Measurements from ENCODE around the gene KATNAL2. TPM values are rescaled to one million over a fixed set of nuclear protein-coding genes. Genes with fewer than 3 reads are reported as not detected.

KATNAL2 gene
- total RNA-seq, 1 experiment from 2014 or later: 9.0 TPM

- CTCF ChIA-PET: interaction anchor here (0.6 kb wide), 1 partner anchor 106 kb away, joined by 3 read pairs; no protein-coding TSS in a partner anchor
- Histone ChIP-seq H3K27me3 (ENCODE audit: insufficient read depth, low read depth) (no peaks in the 10 kb centered on the region), H3K36me3 (ENCODE audit: low read depth) (no peaks in the 10 kb centered on the region), H4K20me1 (ENCODE audit: insufficient read depth) (no peaks in the 10 kb centered on the region), H3K9me3 (ENCODE audit: insufficient read depth, low read depth) (no peaks in the 10 kb centered on the region), H3K27ac (no peak overlapping the region), H3K4me2 (no peak overlapping the region), H3F3A (ENCODE audit: insufficient read depth, low read depth) (no peaks in the 10 kb centered on the region), H3K79me2 (ENCODE audit: low read depth) (peaks cover 17% of the 10 kb centered on the region), H3K4me1 (replicated peaks; ENCODE audit: insufficient read depth) (peaks cover 13% of the 10 kb centered on the region), H2AFZ (no peak overlapping the region), H3K9me2 (ENCODE audit: insufficient read depth) (no peaks in the 10 kb centered on the region), H3K4me3 (no peak overlapping the region)
- no TSS peak for BruUV-seq (replicated peaks)
- no peak for DNase-seq
- no peak for TF ChIP-seq CTCF (conservative IDR thresholded peaks at IDR 0.05)
- no peak for TF ChIP-seq EZH2 (IDR thresholded peaks at IDR 0.05; ENCODE audit: low read depth)
- intact Hi-C loops (cut with micrococcal nuclease; ENCODE audit: unreplicated experiment): no loop called here
- POLR2A ChIA-PET (ENCODE audit: unreplicated experiment): no interaction called here
These were observed 2.7 kb downstream of the KATNAL2 start for GRCh38 chr18:46920067-46920466.

GRCh38 chr18:46920653-46921052 is 3.3 kb downstream of the KATNAL2 start:
- H3K4me2 ChIP-seq: no peak overlapping the region
- peaks cover 11% of the 10 kb centered on the region for H3K79me2 ChIP-seq (ENCODE audit: low read depth)

GRCh38 chr18:46939337-46939963 is 22.0 kb downstream of the KATNAL2 start:
- Histone ChIP-seq H4K20me1 (ENCODE audit: insufficient read depth) (no peaks in the 10 kb centered on the region), H3K4me3 (no peak overlapping the region), H3K36me3 (ENCODE audit: low read depth) (no peaks in the 10 kb centered on the region), H3K27me3 (ENCODE audit: insufficient read depth, low read depth) (no peaks in the 10 kb centered on the region), H3K9me2 (ENCODE audit: insufficient read depth) (no peaks in the 10 kb centered on the region; the same call in 1 of the 2 replicates), H3K27ac (no peak overlapping the region), H2AFZ (no peak overlapping the region), H3F3A (ENCODE audit: insufficient read depth, low read depth) (no peaks in the 10 kb centered on the region), H3K4me1 (replicated peaks; ENCODE audit: insufficient read depth) (no peaks in the 10 kb centered on the region), H3K4me2 (no peak overlapping the region), H3K9me3 (ENCODE audit: insufficient read depth, low read depth) (no peaks in the 10 kb centered on the region), H3K79me2 (ENCODE audit: low read depth) (no peaks in the 10 kb centered on the region)
- TF ChIP-seq EZH2 (IDR thresholded peaks at IDR 0.05; ENCODE audit: low read depth) (no peak), CTCF (conservative IDR thresholded peaks at IDR 0.05) (no peak)
- intact Hi-C loops (cut with micrococcal nuclease; ENCODE audit: unreplicated experiment): no loop called here
- DNase-seq: no peak
- ChIA-PET CTCF (no interaction called here), POLR2A (ENCODE audit: unreplicated experiment) (no interaction called here)
- no TSS peak for BruUV-seq (replicated peaks)

More at GRCh38 chr18:46920653-46921052, 3.3 kb downstream of the KATNAL2 start:
- no peak for TF ChIP-seq EZH2 (IDR thresholded peaks at IDR 0.05; ENCODE audit: low read depth)
- TF ChIP-seq CTCF (conservative IDR thresholded peaks at IDR 0.05): no peak
- no TSS peak for BruUV-seq (replicated peaks)
- H3K36me3 ChIP-seq (ENCODE audit: low read depth): no peaks in the 10 kb centered on the region
- no peaks in the 10 kb centered on the region for H3K27me3 ChIP-seq (ENCODE audit: insufficient read depth, low read depth)
- H3K4me1 ChIP-seq (replicated peaks; ENCODE audit: insufficient read depth): peaks cover 7% of the 10 kb centered on the region
- ChIA-PET POLR2A (ENCODE audit: unreplicated experiment) (no interaction called here), CTCF (no interaction called here)
- H3F3A ChIP-seq (ENCODE audit: insufficient read depth, low read depth): no peaks in the 10 kb centered on the region
- no peak for DNase-seq
- no peaks in the 10 kb centered on the region for H3K9me2 ChIP-seq (ENCODE audit: insufficient read depth)
- intact Hi-C loops (cut with micrococcal nuclease; ENCODE audit: unreplicated experiment): no loop called here
- H4K20me1 ChIP-seq (ENCODE audit: insufficient read depth): no peaks in the 10 kb centered on the region
- no peak overlapping the region for H3K4me3 ChIP-seq
- H2AFZ ChIP-seq: no peak overlapping the region
- H3K9me3 ChIP-seq (ENCODE audit: insufficient read depth, low read depth): no peaks in the 10 kb centered on the region
- no peak overlapping the region for H3K27ac ChIP-seq

All from PC-9 (cell line).